MM.1S (cell line): ENCODE data around the gene DEDD.

Experiments
- CTCF ChIP-seq: fragments of 300-600 bp; sonication (generic); IDR thresholded peaks from 2 replicates; pipeline ENCODE4 v1.5.1; 2016; ENCODE audit warnings: antibody characterized with exemption, low read length, mixed read lengths
- EZH2phosphoT487 ChIP-seq: fragments of 300-600 bp; sonication (generic); IDR thresholded peaks from 2 replicates; pipeline ENCODE4 v1.6.1; 2018; ENCODE audit warnings: antibody characterized with exemption, low read length

- TF ChIP-seq CTCF (no peak), EZH2phosphoT487 (no peak)
These were observed 39.8 kb downstream of the DEDD start for GRCh38 chr1:161092621-161093028.
